ENCODE measurements around the gene MICU2.
"Not testable (repeated sequence)": the region's sequence is repeated elsewhere in the genome, so short reads cannot be mapped to it uniquely, and the experiment has no call there.

GRCh38 chr13:21588411-21588810 is 15.6 kb downstream of the MICU2 start:
- not testable (repeated sequence) for TF ChIP-seq POLR2AphosphoS5, CTCF, POLR2A (IDR thresholded peaks at IDR 0.05)

Measured in prostate gland (tissue), 2 donors.